Stimulated activated CD4-positive, alpha-beta T cell treated with anti-CD3 and anti-CD28 coated beads, TNF-alpha, amount 100 ng/mL, for 1 hour (primary cell): ENCODE data around the gene STARD6.
"Not testable (repeated sequence)": the region's sequence is repeated elsewhere in the genome, so short reads cannot be mapped to it uniquely, and the experiment has no call there.

Experiments
- DNase-seq, 3 donors: peaks; one replicate each; pipeline ENCODE4 v3.0.0-alpha.2; 2020; ENCODE audit warnings: low read depth in 3 of 3, low spot score in 1 of 3

Gene STARD6, protein sequence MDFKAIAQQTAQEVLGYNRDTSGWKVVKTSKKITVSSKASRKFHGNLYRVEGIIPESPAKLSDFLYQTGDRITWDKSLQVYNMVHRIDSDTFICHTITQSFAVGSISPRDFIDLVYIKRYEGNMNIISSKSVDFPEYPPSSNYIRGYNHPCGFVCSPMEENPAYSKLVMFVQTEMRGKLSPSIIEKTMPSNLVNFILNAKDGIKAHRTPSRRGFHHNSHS

GRCh38 chr18:54357660-54358494 is at the start of gene STARD6, which contains the start of gene C18orf54:
TSS of gene STARD6 (minus strand) at chr18:54357858. CDS start at chr18:54354573, 3,285 bp downstream.
TSS of gene C18orf54 (plus strand) at chr18:54357906. CDS start at chr18:54360573, 2,667 bp downstream.
- DNase-seq = peak; percentile 78 to 80 (median 80)

DNA sequence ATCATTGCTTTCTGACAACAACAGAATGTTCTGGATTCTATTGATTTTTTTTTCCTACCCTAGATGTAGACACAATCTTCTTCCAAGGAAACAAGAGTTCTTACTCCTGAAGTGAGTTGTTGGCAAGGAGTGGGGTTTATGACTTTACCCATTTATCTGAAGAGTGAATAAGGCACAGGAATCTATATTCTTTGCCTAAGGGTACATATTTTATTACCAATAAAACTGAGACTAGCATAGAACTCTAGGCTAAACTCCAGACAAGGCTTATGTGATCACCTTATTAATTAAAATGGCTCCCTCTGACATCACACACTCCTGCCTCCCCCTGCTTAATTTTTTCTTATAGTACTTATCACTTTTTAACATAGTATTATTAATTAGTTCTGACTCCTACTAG is 47.6 kb upstream of the STARD6 start:
- no peak for DNase-seq

DNA sequence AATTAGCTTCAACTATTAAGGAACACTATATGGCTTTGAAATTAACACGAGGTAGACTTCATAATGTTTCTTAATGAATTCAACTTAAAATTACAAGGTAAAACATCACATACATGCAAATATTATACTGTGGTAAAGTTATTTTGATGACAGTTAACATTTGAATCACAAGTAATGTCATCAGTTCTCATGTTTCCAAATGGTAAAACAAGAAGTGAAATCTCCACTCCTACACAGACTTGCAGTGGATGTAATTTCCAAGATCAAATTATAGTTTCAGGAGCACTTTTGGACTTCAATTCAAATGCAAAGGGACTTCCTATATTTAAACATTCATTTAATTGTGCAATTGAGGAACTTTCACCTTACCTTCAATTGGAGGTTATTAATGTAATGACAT is 39.1 kb upstream of the STARD6 start:
- no peak for DNase-seq

GRCh38 chr18:54393648-54394294 is 36.1 kb upstream of the STARD6 start:
- DNase-seq = no peak

GRCh38 chr18:54392543-54393023 is 34.9 kb upstream of the STARD6 start:
- no peak for DNase-seq

- no peak for DNase-seq
These were observed 33.2 kb upstream of the STARD6 start for GRCh38 chr18:54390838-54391237.

DNA sequence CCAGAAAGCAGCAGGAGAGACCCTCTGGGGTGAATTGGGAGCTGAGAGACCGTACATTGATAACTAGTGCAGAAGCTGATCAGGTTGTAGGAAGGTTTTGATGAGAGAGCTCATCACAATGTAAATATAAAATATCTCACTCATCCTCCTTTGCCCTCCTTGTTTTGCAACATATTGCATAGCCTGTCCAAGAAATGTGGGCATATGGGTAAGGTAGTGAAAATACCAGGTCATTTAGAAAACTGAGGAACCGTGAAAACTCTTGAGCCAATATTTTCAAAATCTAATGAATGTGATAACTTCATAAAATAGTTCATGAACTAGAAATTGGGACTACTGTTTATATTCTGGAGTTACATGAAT is 31.5 kb upstream of the STARD6 start:
- no peak for DNase-seq

GRCh38 chr18:54388203-54389142 is 30.8 kb upstream of the STARD6 start:
- no peak for DNase-seq

GRCh38 chr18:54387631-54388030 is 30.0 kb upstream of the STARD6 start:
- no peak for DNase-seq

- DNase-seq = not testable (repeated sequence)
These were observed 29.3 kb upstream of the STARD6 start for GRCh38 chr18:54386800-54387495.

DNA sequence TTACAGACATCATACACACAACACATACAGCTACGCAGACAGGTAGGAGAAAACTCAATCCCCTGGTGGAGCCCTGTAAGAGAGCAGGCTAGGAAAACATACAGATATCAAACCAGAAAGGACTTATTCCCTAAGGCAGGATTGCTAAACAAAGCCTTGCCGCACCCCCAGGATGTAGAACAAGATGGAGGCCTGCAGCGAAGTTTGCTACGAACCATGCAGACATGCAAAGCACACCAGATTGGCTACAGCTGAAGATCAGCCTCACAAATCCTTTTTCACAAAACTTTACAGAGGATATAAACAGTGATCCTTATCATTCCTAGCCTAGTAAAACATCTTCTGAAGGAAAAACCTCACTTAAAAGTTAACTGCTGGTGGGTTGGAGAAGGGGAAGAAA is 28.4 kb upstream of the STARD6 start:
- no peak for DNase-seq

- no peak for DNase-seq
These were observed 25.1 kb upstream of the STARD6 start for GRCh38 chr18:54382733-54383252.

DNA sequence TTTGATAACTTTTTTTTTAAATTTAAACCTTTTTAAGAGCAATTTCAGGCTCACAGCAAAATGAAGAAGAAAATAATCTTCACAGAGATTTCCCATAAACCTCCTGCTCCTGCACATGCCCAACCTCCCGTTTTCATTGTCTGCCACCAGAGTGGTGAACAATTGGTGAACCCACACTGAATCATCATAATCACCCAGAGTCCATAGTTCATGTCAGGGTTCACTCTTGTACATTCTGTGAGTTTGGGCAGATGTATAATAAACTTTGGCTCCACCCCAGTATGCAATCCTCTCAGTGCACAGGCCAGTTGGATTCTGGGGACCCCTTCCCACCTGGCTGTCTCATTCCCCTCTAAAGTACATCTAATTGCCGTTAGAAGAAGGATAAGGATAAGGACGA is 24.4 kb upstream of the STARD6 start:
- DNase-seq = no peak

GRCh38 chr18:54381640-54382039 is 24.0 kb upstream of the STARD6 start:
- no peak for DNase-seq

- no peak for DNase-seq
These were observed 20.4 kb upstream of the STARD6 start for GRCh38 chr18:54378057-54378456.

DNA sequence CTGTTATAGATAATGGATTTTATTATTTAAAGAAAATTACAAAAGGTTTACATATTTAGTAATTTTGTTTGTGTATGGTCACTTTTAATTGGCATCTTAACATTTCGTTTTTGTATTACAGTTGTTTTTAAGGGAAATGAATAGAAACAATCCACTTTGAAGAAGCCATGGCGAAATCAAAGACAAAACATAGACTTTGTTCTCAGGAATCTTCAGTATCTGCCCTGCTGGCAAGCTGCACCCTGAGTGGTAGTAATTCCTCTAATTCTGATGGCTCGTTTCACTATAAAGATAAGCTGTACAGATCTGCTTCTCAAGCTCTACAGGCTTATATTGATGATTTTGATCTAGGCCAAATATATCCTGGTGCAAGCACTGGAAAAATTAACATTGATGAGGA is 2.7 kb upstream of the STARD6 start:
- DNase-seq = no peak

DNA sequence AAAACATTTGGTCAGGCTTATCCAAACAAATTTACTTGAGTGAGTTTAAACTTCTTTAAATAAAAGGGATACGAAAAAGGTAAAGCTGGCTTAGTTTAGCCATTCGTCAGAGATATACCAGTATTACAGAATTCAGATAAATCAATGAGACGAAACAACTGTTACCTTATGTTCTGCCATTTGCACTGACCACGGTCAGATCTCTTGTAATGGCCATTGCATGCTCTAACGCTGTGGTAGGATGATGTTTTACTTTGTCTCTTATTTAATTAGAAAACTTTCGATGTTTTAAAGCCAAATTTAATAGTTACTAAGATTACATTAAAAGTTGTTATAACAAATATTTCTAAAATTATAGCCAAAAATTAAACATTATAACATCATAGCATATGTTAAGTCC is 1.6 kb upstream of the STARD6 start:
- DNase-seq = no peak

GRCh38 chr18:54358495-54359040 is 910 bp upstream of the STARD6 start:
- no peak for DNase-seq

- DNase-seq = peak in 1 of 3 donors; percentile 0
These were observed 487 bp downstream of the STARD6 start for GRCh38 chr18:54357082-54357659.
